H1 (cell line): ENCODE results near the gene SLC2A13. TPM values are rescaled to one million over a fixed set of nuclear protein-coding genes. Genes with fewer than 3 reads are reported as not detected.

Source experiments
- CTCF ChIA-PET: fragments of 300-600 bp; sonication (Branson Sonifier 250); formaldehyde crosslinking; loops from one replicate; lab custom pipeline; 2021; ENCODE audit not compliant: partially characterized antibody; lab: Charles Lee
- POLR2A ChIA-PET: fragments of 300-600 bp; sonication (Branson Sonifier 250); formaldehyde crosslinking; loops from one replicate; lab custom pipeline; 2021; ENCODE audit warnings: inconsistent platforms; ENCODE audit not compliant: partially characterized antibody; lab: Charles Lee
- DNase-seq, 2 experiments: peaks; one replicate each; pipeline versions ENCODE4 v3.0.0 to v3.0.0-alpha.2; 2010 to 2022; ENCODE audit warnings: low spot score in 2 of 2, low read depth in 1 of 2, mixed read lengths in 1 of 2
- FAIRE-seq: peaks from 2 replicates; lab custom pipeline; 2011; peaks lifted over from hg19 to GRCh38; lab: Jason Lieb, UNC
- H2AFZ ChIP-seq: 2 replicates; pipeline ENCODE4 v1.8.1; 2012; ENCODE audit warnings: low read length, inconsistent platforms
- H2AK5ac ChIP-seq: 2 replicates; pipeline ENCODE4 v1.6.1; 2013; ENCODE audit warnings: low read depth, low read length
- H2BK120ac ChIP-seq: replicated peaks from 2 replicates; pipeline ENCODE3; 2013; ENCODE audit warnings: low read depth, low read length, inconsistent platforms
- H2BK12ac ChIP-seq: 2 replicates; pipeline ENCODE4 v1.6.1; 2013; ENCODE audit warnings: low read depth, low read length
- H2BK15ac ChIP-seq: 2 replicates; pipeline ENCODE4 v1.6.1; 2013; ENCODE audit warnings: low read length
- H2BK20ac ChIP-seq: 2 replicates; pipeline ENCODE4 v1.6.1; 2013; ENCODE audit warnings: low read length
- H2BK5ac ChIP-seq: 2 replicates; pipeline ENCODE4 v1.6.1; 2013; ENCODE audit warnings: low read depth, low read length
- H3K14ac ChIP-seq: 2 replicates; pipeline ENCODE4 v1.6.1; 2013; ENCODE audit warnings: inconsistent platforms; ENCODE audit not compliant: insufficient read length
- H3K18ac ChIP-seq: 2 replicates; pipeline ENCODE4 v1.6.1; 2013; ENCODE audit warnings: low read length; ENCODE audit errors: extremely low read depth
- H3K23ac ChIP-seq: 2 replicates; pipeline ENCODE4 v1.6.1; 2013; ENCODE audit warnings: inconsistent platforms; ENCODE audit not compliant: insufficient read length
- H3K23me2 ChIP-seq: 2 replicates; pipeline ENCODE4 v1.6.1; 2013; ENCODE audit warnings: low read depth, low read length
- H3K27ac ChIP-seq: 2 replicates; pipeline ENCODE4 v1.6.1; 2011; ENCODE audit warnings: low read depth, low read length, inconsistent platforms
- H3K27me3 ChIP-seq, 4 experiments: replicated peaks in 1 of 4; 1 replicate in 1 of 4; 2 replicates in 3 of 4; pipeline versions ENCODE4 v1.6.1 to v1.8.1; 2011 to 2013; ENCODE audit warnings: low read length in 3 of 4, mild to moderate bottlenecking in 3 of 4, inconsistent platforms in 2 of 4, mixed read lengths in 2 of 4, moderate library complexity in 1 of 4; ENCODE audit not compliant: control insufficient read depth in 3 of 4, insufficient read depth in 3 of 4; ENCODE audit errors: extremely low read depth in 1 of 4
- H3K36me3 ChIP-seq, 4 experiments: 2 replicates each; pipeline versions ENCODE4 v1.6.1 to v1.8.1; 2011 to 2013; ENCODE audit warnings: mild to moderate bottlenecking in 4 of 4, low read length in 3 of 4, moderate library complexity in 2 of 4, control low read depth in 1 of 4, inconsistent platforms in 1 of 4; ENCODE audit not compliant: insufficient read depth in 4 of 4, control insufficient read depth in 2 of 4
- H3K4ac ChIP-seq: replicated peaks from 2 replicates; pipeline ENCODE3; 2013; ENCODE audit warnings: low read length, low read depth, mixed read lengths, inconsistent platforms; ENCODE audit not compliant: insufficient read length
- H3K4me1 ChIP-seq, 4 experiments: replicated peaks in 1 of 4; 1 replicate in 1 of 4; 2 replicates in 3 of 4; pipeline versions ENCODE4 v1.6.1 to v1.8.1; 2011 to 2013; ENCODE audit warnings: low read length in 3 of 4, inconsistent platforms in 2 of 4, mixed read lengths in 1 of 4; ENCODE audit not compliant: insufficient read depth in 4 of 4, control insufficient read depth in 3 of 4
- H3K4me2 ChIP-seq, 2 experiments: 2 replicates each; pipeline versions ENCODE4 v1.6.1 to v1.8.1; 2011 to 2013; ENCODE audit warnings: low read depth in 2 of 2, low read length in 2 of 2, control low read depth in 1 of 2, inconsistent platforms in 1 of 2, mild to moderate bottlenecking in 1 of 2; ENCODE audit not compliant: insufficient read depth in 1 of 2
- H3K4me3 ChIP-seq, 4 experiments: fragments of 200-600, 300-600 bp in 1 of 4; sonication (generic), shearing (Covaris generic), sonication (Bioruptor Twin) in 1 of 4; 2 replicates each; pipeline versions ENCODE4 v1.5.1 to v1.8.1; 2011 to 2016; ENCODE audit warnings: low read length in 4 of 4, low read depth in 3 of 4, control low read depth in 2 of 4, inconsistent platforms in 2 of 4, mild to moderate bottlenecking in 2 of 4, mixed read lengths in 1 of 4, moderate library complexity in 1 of 4; ENCODE audit not compliant: insufficient read depth in 2 of 4; ENCODE audit errors: extremely low read depth in 1 of 4
- H3K56ac ChIP-seq: replicated peaks from 2 replicates; pipeline ENCODE3; 2013; ENCODE audit warnings: low read depth, mild to moderate bottlenecking, mixed read lengths, low read length, inconsistent platforms; ENCODE audit not compliant: insufficient read length
- H3K79me1 ChIP-seq: 2 replicates; pipeline ENCODE4 v1.6.1; 2013; ENCODE audit warnings: low read depth, low read length, control low read depth
- H3K79me2 ChIP-seq, 2 experiments: 2 replicates each; pipeline versions ENCODE4 v1.6.1 to v1.8.1; 2012 to 2013; ENCODE audit warnings: low read length in 2 of 2, mild to moderate bottlenecking in 2 of 2, inconsistent platforms in 1 of 2; ENCODE audit not compliant: insufficient read depth in 2 of 2, control insufficient read depth in 1 of 2
- H3K9ac ChIP-seq, 4 experiments: replicated peaks in 1 of 4; 1 replicate in 1 of 4; 2 replicates in 3 of 4; pipeline versions ENCODE4 v1.6.1 to v1.8.1; 2011 to 2013; ENCODE audit warnings: low read depth in 3 of 4, low read length in 3 of 4, control low read depth in 2 of 4, mild to moderate bottlenecking in 2 of 4, moderate library complexity in 2 of 4, inconsistent platforms in 1 of 4; ENCODE audit errors: extremely low read depth in 1 of 4
- H3K9me3 ChIP-seq, 2 experiments: 2 replicates each; pipeline versions ENCODE4 v1.6.1 to v1.8.1; 2012 to 2013; ENCODE audit warnings: mild to moderate bottlenecking in 2 of 2, moderate library complexity in 2 of 2, control low read depth in 1 of 2, inconsistent platforms in 1 of 2, low read depth in 1 of 2, low read length in 1 of 2, mixed read lengths in 1 of 2; ENCODE audit not compliant: insufficient read depth in 2 of 2
- H4K20me1 ChIP-seq, 2 experiments: replicated peaks in 1 of 2; 2 replicates each; pipeline versions ENCODE3 to v1.8.1; 2011 to 2013; ENCODE audit warnings: inconsistent platforms in 2 of 2, low read length in 2 of 2, mild to moderate bottlenecking in 1 of 2; ENCODE audit not compliant: insufficient read depth in 2 of 2, control insufficient read depth in 1 of 2
- H4K5ac ChIP-seq: 2 replicates; pipeline ENCODE4 v1.6.1; 2013; ENCODE audit warnings: low read length, low read depth, mixed read lengths, inconsistent platforms; ENCODE audit not compliant: insufficient read length
- H4K8ac ChIP-seq: 2 replicates; pipeline ENCODE4 v1.8.0; 2013; ENCODE audit warnings: mild to moderate bottlenecking, moderate library complexity, low read length, inconsistent platforms; ENCODE audit not compliant: insufficient read depth; ENCODE audit errors: extremely low read depth
- H4K91ac ChIP-seq: replicated peaks from 2 replicates; pipeline ENCODE3; 2013; ENCODE audit warnings: low read length, mixed read lengths, inconsistent platforms; ENCODE audit not compliant: insufficient read length
- BRCA1 ChIP-seq: IDR thresholded peaks from 2 replicates; pipeline ENCODE4 v1.6.1; 2012; ENCODE audit warnings: low read depth, low read length, improper control_type of control experiment
- CTCF ChIP-seq, 3 experiments: IDR thresholded peaks; 1 replicate in 2 of 3; 2 replicates in 1 of 3; pipeline versions ENCODE4 v1.5.1 to v1.6.1; 2011; ENCODE audit warnings: low read length in 3 of 3, mild to moderate bottlenecking in 3 of 3, inconsistent platforms in 2 of 3, low read depth in 1 of 3, moderate library complexity in 1 of 3; ENCODE audit not compliant: insufficient read depth in 1 of 3; ENCODE audit errors: control extremely low read depth in 1 of 3
- JUN ChIP-seq: IDR thresholded peaks from 2 replicates; pipeline ENCODE4 v1.6.1; 2011; ENCODE audit warnings: low read depth, mild to moderate bottlenecking, improper control_type of control experiment, low read length
- MAX ChIP-seq: IDR thresholded peaks from 2 replicates; pipeline ENCODE4 v1.6.1; 2012; ENCODE audit warnings: inconsistent platforms
- NRF1 ChIP-seq: IDR thresholded peaks from 2 replicates; pipeline ENCODE4 v1.6.1; 2011; ENCODE audit warnings: mild to moderate bottlenecking, low read depth, low read length, improper control_type of control experiment
- PHF8 ChIP-seq: fragments of 200-600 bp; sonication (generic); conservative IDR thresholded peaks from 2 replicates; pipeline ENCODE4 v1.7.1; 2012; ENCODE audit warnings: low read depth, mild to moderate bottlenecking, inconsistent platforms, low read length, moderate library complexity
- RAD21 ChIP-seq, 2 experiments: IDR thresholded peaks in 1 of 2; conservative IDR thresholded peaks in 1 of 2; 2 replicates each; pipeline ENCODE4 v1.6.1; 2011; ENCODE audit warnings: low read depth in 2 of 2, low read length in 2 of 2, improper control_type of control experiment in 1 of 2, inconsistent platforms in 1 of 2, mild to moderate bottlenecking in 1 of 2, moderate library complexity in 1 of 2
- WGBS, 2 experiments: shearing (Covaris generic) in 1 of 2; methylation state at CpG; one replicate each; pipeline versions ENCODE4 v1.1.6 to v1.1.7; 2013 to 2015; ENCODE audit warnings: low lambda C conversion rate in 2 of 2, mixed read lengths in 2 of 2, inconsistent platforms in 1 of 2, low coverage in 1 of 2, missing lambda C conversion rate in 1 of 2; ENCODE audit not compliant: insufficient replicate concordance in 2 of 2, insufficient coverage in 1 of 2, insufficient read length in 1 of 2; ENCODE audit errors: extremely low coverage in 1 of 2, missing lambda C conversion rate in 1 of 2; 5-methylcytosine and 5-hydroxymethylcytosine counted together
- polyA plus RNA-seq, 7 experiments: library from polyadenylated mRNA; depleted of rRNA in 3 of 7; stranded (reverse) in 5 of 7; unstranded in 2 of 7; fragments of >200 nt in 5 of 7; fragments of 200-250 nt in 2 of 7; gene quantifications; 1 replicate in 5 of 7; 2 replicates in 1 of 7; 4 replicates in 1 of 7; pipeline versions ENCODE4 v1.2.1 to v1.2.3, GENCODE V29; 2011 to 2013; ENCODE audit warnings: missing spikeins in 2 of 7, mixed read lengths in 2 of 7
- total RNA-seq: library from RNA; stranded (reverse); fragmentation: NEBNext Ultra II Directional; extraction: Animal tissue kit (Norgen Biotek cat#: 25700); gene quantifications from 2 replicates; pipeline ENCODE4 v1.2.1, GENCODE V29; 2021

Gene SLC2A13
- total and polyA plus RNA-seq, 2 of the 8 experiments (the other 6 are each of a cell fraction or from before 2014, with no cell fraction given): 2.8 to 9.6 TPM

DNA sequence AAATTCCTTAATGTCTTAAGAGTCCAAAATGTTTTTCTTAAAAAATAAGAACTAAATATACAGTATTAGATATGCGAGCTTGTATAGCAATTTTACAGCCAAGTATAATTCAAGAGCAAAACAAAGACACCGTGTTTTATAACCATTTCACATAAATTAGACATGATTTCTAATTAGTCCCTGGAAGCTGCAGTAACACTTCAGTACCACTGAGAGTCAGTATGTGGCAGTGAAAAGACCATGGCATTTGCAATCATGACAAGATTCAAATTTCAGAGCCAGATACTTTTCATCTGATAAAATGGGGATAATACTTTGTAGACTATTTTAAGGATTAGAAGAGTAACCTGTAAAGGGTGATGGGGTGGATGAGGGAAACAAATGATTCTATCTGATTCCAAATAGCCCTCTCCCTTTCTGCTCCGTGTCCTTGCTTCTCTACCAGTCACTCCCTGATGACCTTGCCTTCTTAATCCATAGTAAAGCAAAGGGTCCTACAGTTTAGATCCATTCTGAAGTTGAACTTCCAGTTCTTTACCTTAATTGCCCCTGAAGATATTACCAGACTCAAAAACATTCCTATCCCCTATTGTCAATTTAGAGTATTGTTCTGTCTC is 340.8 kb downstream of the SLC2A13 start:
- no peak overlapping the region for H2AFZ ChIP-seq
- no peak overlapping the region for H3K23ac ChIP-seq
- WGBS, 2 experiments: 67% methylated on average over 3 of the region's 3 CpGs; no CpG with 5 or more reads in 1 of the 2 experiments
- H3K4me3 ChIP-seq: no peak overlapping the region
- no peaks in the 10 kb centered on the region for H3K79me2 ChIP-seq
- H3K4ac ChIP-seq: no peak overlapping the region
- H3K23me2 ChIP-seq: no peaks in the 10 kb centered on the region
- no peak overlapping the region for H4K5ac ChIP-seq
- ChIA-PET POLR2A (interaction anchor here (0.8 kb wide), 1 partner anchor 341 kb away, joined by 3 read pairs; the partner anchor contains the start of gene SLC2A13), CTCF (interaction anchor here (1.1 to 2.3 kb wide), 5 partner anchors 15 to 344 kb away, joined by 3 to 9 read pairs (median 3); partner anchors contain the start of gene SLC2A13)
- no peak overlapping the region for H3K18ac ChIP-seq
- H4K20me1 ChIP-seq: no peaks in the 10 kb centered on the region
- FAIRE-seq (peak; percentile 83), DNase-seq (no peak)
- H3K79me1 ChIP-seq: no peaks in the 10 kb centered on the region
- no peak overlapping the region for H2BK5ac ChIP-seq
- H3K4me1 ChIP-seq: peaks cover 2 to 10% (median 5%) of the 10 kb centered on the region in 4 experiments; a peak in 4 of 7 replicates
- no peak overlapping the region for H2AK5ac ChIP-seq
- peak in 2 of 3 experiments; percentile 54 to 78; a peak in 3 of 4 replicates for TF ChIP-seq CTCF (IDR thresholded peaks at IDR 0.05; ENCODE audit: control extremely low read depth in 1 of 3, insufficient read depth in 1 of 3, low read depth in 1 of 3, low read length in 3 of 3)
- no peak for TF ChIP-seq JUN
- no peak for TF ChIP-seq BRCA1
- TF ChIP-seq RAD21 (IDR thresholded peaks at IDR 0.05 in 1 of 2, conservative IDR thresholded peaks at IDR 0.05 in 1 of 2; ENCODE audit: low read depth in 2 of 2, low read length in 2 of 2): peak; percentile 86 to 87
- TF ChIP-seq PHF8: no peak
- no peak for TF ChIP-seq MAX
- no peak for TF ChIP-seq NRF1
- H2BK120ac ChIP-seq: no peak overlapping the region
- no peak overlapping the region for H3K27ac ChIP-seq
- H3K9ac ChIP-seq: no peak overlapping the region
- H2BK15ac ChIP-seq: no peak overlapping the region
- no peak overlapping the region for H2BK20ac ChIP-seq
- H3K36me3 ChIP-seq: no peaks in the 10 kb centered on the region; a peak in 1 of 8 replicates
- H4K91ac ChIP-seq: no peak overlapping the region
- H3K9me3 ChIP-seq: peaks cover 0 to 3% of the 10 kb centered on the region in 2 experiments; a peak in 1 of 4 replicates
- no peak overlapping the region for H2BK12ac ChIP-seq
- H3K56ac ChIP-seq: no peak overlapping the region
- no peak overlapping the region for H3K4me2 ChIP-seq
- H3K27me3 ChIP-seq: no peaks in the 10 kb centered on the region
- no peak overlapping the region for H3K14ac ChIP-seq
- H4K8ac ChIP-seq: no peak overlapping the region
